ENCODE measurements around the gene IGFL4.

GRCh38 chr19:46017874-46018675 lies 22.7 kb downstream of the IGFL4 start:
- TF ChIP-seq TCF12 (IDR thresholded peaks at IDR 0.05; ENCODE audit: low read depth) = no peak
- TF ChIP-seq, protein P1, sequence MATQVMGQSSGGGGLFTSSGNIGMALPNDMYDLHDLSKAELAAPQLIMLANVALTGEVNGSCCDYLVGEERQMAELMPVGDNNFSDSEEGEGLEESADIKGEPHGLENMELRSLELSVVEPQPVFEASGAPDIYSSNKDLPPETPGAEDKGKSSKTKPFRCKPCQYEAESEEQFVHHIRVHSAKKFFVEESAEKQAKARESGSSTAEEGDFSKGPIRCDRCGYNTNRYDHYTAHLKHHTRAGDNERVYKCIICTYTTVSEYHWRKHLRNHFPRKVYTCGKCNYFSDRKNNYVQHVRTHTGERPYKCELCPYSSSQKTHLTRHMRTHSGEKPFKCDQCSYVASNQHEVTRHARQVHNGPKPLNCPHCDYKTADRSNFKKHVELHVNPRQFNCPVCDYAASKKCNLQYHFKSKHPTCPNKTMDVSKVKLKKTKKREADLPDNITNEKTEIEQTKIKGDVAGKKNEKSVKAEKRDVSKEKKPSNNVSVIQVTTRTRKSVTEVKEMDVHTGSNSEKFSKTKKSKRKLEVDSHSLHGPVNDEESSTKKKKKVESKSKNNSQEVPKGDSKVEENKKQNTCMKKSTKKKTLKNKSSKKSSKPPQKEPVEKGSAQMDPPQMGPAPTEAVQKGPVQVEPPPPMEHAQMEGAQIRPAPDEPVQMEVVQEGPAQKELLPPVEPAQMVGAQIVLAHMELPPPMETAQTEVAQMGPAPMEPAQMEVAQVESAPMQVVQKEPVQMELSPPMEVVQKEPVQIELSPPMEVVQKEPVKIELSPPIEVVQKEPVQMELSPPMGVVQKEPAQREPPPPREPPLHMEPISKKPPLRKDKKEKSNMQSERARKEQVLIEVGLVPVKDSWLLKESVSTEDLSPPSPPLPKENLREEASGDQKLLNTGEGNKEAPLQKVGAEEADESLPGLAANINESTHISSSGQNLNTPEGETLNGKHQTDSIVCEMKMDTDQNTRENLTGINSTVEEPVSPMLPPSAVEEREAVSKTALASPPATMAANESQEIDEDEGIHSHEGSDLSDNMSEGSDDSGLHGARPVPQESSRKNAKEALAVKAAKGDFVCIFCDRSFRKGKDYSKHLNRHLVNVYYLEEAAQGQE (IDR thresholded peaks at IDR 0.05; ENCODE audit: low read depth) = no peak
- TF ChIP-seq NFIC (IDR thresholded peaks at IDR 0.05) = no peak
- TF ChIP-seq EP300 (IDR thresholded peaks at IDR 0.05; ENCODE audit: borderline replicate concordance) = no peak
- no peak for TF ChIP-seq CREB1 (IDR thresholded peaks at IDR 0.05; ENCODE audit: low read depth)
- no peak for TF ChIP-seq FOXM1 (IDR thresholded peaks at IDR 0.05; ENCODE audit: borderline replicate concordance, low read depth)
- no peak for TF ChIP-seq YY1 (IDR thresholded peaks at IDR 0.05; ENCODE audit: low read depth)
- no peak for TF ChIP-seq RAD21 (IDR thresholded peaks at IDR 0.05; ENCODE audit: low read depth)
- TF ChIP-seq, protein P2, sequence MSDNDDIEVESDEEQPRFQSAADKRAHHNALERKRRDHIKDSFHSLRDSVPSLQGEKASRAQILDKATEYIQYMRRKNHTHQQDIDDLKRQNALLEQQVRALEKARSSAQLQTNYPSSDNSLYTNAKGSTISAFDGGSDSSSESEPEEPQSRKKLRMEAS (IDR thresholded peaks at IDR 0.05) = no peak
- TF ChIP-seq CEBPB (IDR thresholded peaks at IDR 0.05) = no peak
- TF ChIP-seq, protein P3, sequence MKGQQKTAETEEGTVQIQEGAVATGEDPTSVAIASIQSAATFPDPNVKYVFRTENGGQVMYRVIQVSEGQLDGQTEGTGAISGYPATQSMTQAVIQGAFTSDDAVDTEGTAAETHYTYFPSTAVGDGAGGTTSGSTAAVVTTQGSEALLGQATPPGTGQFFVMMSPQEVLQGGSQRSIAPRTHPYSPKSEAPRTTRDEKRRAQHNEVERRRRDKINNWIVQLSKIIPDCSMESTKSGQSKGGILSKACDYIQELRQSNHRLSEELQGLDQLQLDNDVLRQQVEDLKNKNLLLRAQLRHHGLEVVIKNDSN (IDR thresholded peaks at IDR 0.05) = no peak
- TF ChIP-seq TAF1 (IDR thresholded peaks at IDR 0.05; ENCODE audit: low read depth) = no peak
- no peak for TF ChIP-seq EGR1 (IDR thresholded peaks at IDR 0.05)
- TF ChIP-seq TEAD4 (IDR thresholded peaks at IDR 0.05) = no peak

Measured in Ishikawa (cell line).